Heart left ventricle (tissue), 16 donors: Measurements from ENCODE around the gene ITGA11. TPM values are rescaled to one million over a fixed set of nuclear protein-coding genes. Genes with fewer than 3 reads are reported as not detected.

Experiments
- ATAC-seq, 4 donors: fragments of 200-7000 bp; cut with Tn5 transposase; one replicate each; pipeline ENCODE4 v1.9.1; 2020 to 2022; ENCODE audit warnings: moderate library complexity in 4 of 4, mild to moderate bottlenecking in 3 of 4, moderate number of reproducible peaks in 1 of 4
- DNase-seq, 5 donors: peaks; one replicate each; pipeline ENCODE4 v3.0.0-alpha.2; 2020
- H3K27ac ChIP-seq, 12 donors: fragments of 200-600 bp; sonication (generic) in 4 of 12; one replicate each; pipeline versions ENCODE4 v1.5.0 to v1.8.0; 2016 to 2022; ENCODE audit warnings: mild to moderate bottlenecking in 2 of 12
- H3K27me3 ChIP-seq, 9 donors: fragments of 200-600 bp; sonication (generic) in 2 of 9; one replicate each; pipeline versions ENCODE4 v1.5.1 to v1.8.0; 2016 to 2022; ENCODE audit warnings: mild to moderate bottlenecking in 3 of 9
- H3K36me3 ChIP-seq, 9 donors: fragments of 200-600 bp; sonication (generic) in 2 of 9; one replicate each; pipeline versions ENCODE4 v1.5.0 to v1.8.0; 2018 to 2022; ENCODE audit warnings: mild to moderate bottlenecking in 2 of 9
- H3K4me1 ChIP-seq, 12 donors: fragments of 200-600 bp; sonication (generic) in 4 of 12; one replicate each; pipeline versions ENCODE4 v1.5.0 to v1.8.0; 2016 to 2022; ENCODE audit warnings: mild to moderate bottlenecking in 3 of 12
- H3K4me3 ChIP-seq, 12 donors: fragments of 200-600 bp; sonication (generic) in 4 of 12; one replicate each; pipeline versions ENCODE4 v1.5.0 to v1.8.0; 2017 to 2022; ENCODE audit warnings: mild to moderate bottlenecking in 9 of 12, moderate library complexity in 4 of 12
- H3K9me3 ChIP-seq, 12 donors: fragments of 200-600 bp; sonication (generic) in 4 of 12; one replicate each; pipeline versions ENCODE4 v1.5.0 to v1.8.0; 2016 to 2022; ENCODE audit warnings: mild to moderate bottlenecking in 1 of 12
- POLR2A ChIP-seq, 2 donors: fragments of 450-650 bp; IDR thresholded peaks; one replicate each; pipeline ENCODE4 v1.6.1; 2017; ENCODE audit warnings: antibody characterized with exemption in 2 of 2, mild to moderate bottlenecking in 2 of 2, moderate library complexity in 2 of 2
- WGBS, 4 donors: extraction: QIAGEN DNeasy Blood & Tissue Kit in 2 of 4; methylation state at CpG; one replicate each; pipeline versions ENCODE4 v1.1.5 to v1.1.7; 2013 to 2018; 5-methylcytosine and 5-hydroxymethylcytosine counted together
- intact Hi-C, 10 donors: fragments of 100-400 bp; cut with DNase I; formaldehyde crosslinking; loops; one replicate each; pipeline versions ENCODE4 v1.11.1 to v1.14.2; 2022
- polyA plus RNA-seq, 2 donors: library from polyadenylated mRNA; stranded (reverse); fragments of 200-250 nt; gene quantifications; one replicate each; pipeline ENCODE4 v1.2.3, GENCODE V29; 2013
- total RNA-seq, 9 donors: library from RNA; depleted of rRNA in 2 of 9; stranded (reverse); fragments of >200 nt in 2 of 9; fragmentation: NEBNext Ultra II Directional in 3 of 9; extraction: Animal tissue kit (Norgen Biotek cat#: 25700) in 3 of 9; gene quantifications; one replicate each; pipeline versions ENCODE4 v1.1.0 to v1.2.4, GENCODE V29; 2016 to 2023
- TF ChIP-seq, protein P1 (sequence below), 12 donors: fragments of 200-600 bp; sonication (generic) in 4 of 12; IDR thresholded peaks; one replicate each; pipeline versions ENCODE4 v1.5.0 to v1.8.0; 2018 to 2022; ENCODE audit warnings: antibody characterized with exemption in 12 of 12, mild to moderate bottlenecking in 5 of 12
- donor health status: ischemic (EF 13 %, LVEDD 7.1; RV severe dilation, severe dysfunction).
- donor health status: healthy with polysubstance abuse.
- donor health status: DM: no; HTN: yes; CAD: no.
- donor health status: DM: no; HTN: no; CAD: no.
- donor health status: ischemic (EF 25% LVEDD 6.9; RV normal size, moderate dysfunction).
- donor health status: ischemic (EF 25% LVEDD 5.7; RV mildly dilated, moderate dysfunction).
- donor health status: healthy.
- donor health status: DM: yes; HTN: yes; CAD: no.
- donor health status: ischemic (EF 35%, LVEDD 5.7; RV mildly dilated, moderate dysfunction).
- donor health status: nonischemic (EF 11% LVEDD 7.7; RV severe dilation, severe dysfunction).
- donor health status: DM: yes; HTN: yes; CAD: no.
- donor health status: PGD.
- donor health status: ischemic (EF 29% LVEDD 5.4; RV normal size, mild dysfunction).
- donor health status: nonischemic (EF 23%, LVEDD 6.1; RV moderate dilation, normal function).

The ITGA11 gene
- total and polyA plus RNA-seq, 11 donors = 2.1 to 35.5 (median 12.1) TPM

DNA sequence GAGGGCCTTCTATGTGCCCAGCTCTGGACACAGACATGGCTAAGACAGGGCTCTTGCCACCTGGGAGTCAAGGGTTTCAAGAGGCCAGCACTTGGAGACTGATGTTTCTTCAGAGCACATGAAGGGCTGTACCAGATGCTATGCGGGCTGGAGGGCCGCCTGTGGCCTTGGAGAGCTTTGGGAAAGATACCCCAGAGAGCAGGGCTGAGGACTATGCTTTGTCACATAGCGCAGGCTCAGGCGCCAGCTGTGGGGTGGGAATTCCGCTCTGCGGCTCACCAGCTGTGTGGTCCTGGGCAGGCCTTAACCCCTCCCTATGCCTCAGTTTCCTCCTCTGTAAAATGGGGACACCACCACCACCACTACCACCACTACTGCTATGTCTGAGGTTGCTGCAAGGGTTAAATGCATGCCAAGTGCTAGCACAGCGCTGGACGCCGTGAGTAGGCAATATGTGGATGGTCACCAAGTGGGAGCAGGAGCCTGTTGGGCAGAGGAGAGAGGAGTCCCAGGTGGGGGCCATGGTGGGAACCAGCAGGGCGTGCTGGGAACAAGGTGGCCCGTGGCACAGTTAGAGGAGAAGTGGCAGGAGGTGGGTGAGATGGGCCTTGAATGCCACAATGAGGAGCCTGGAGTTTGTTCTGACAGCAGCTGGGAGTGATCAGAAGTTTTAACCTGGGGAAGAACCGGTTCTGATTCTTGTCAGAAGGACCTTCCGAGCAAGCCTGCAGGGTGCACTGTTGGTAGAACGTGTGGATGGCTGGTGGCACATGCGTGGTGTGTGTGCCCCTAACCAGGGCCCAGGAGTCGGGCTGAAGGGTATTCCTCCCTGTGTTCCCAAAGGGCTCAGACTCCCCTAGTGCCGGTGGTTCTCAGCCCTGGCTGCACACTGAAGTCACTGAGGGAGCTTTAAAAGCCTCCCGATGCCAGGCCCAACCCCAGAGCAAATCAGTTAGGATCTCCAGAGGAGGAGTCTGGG is 112.7 kb downstream of the ITGA11 start:
- intact Hi-C loops = loop anchor here in 4 of 10 donors (5.0 to 10.0 kb wide), 4 partner anchors 46 to 236 kb away; no protein-coding TSS in a partner anchor
- H3K4me3 ChIP-seq = no peak overlapping the region
- TF ChIP-seq, protein P1, sequence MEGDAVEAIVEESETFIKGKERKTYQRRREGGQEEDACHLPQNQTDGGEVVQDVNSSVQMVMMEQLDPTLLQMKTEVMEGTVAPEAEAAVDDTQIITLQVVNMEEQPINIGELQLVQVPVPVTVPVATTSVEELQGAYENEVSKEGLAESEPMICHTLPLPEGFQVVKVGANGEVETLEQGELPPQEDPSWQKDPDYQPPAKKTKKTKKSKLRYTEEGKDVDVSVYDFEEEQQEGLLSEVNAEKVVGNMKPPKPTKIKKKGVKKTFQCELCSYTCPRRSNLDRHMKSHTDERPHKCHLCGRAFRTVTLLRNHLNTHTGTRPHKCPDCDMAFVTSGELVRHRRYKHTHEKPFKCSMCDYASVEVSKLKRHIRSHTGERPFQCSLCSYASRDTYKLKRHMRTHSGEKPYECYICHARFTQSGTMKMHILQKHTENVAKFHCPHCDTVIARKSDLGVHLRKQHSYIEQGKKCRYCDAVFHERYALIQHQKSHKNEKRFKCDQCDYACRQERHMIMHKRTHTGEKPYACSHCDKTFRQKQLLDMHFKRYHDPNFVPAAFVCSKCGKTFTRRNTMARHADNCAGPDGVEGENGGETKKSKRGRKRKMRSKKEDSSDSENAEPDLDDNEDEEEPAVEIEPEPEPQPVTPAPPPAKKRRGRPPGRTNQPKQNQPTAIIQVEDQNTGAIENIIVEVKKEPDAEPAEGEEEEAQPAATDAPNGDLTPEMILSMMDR (IDR thresholded peaks at IDR 0.05) = no peak
- no peak for TF ChIP-seq POLR2A (IDR thresholded peaks at IDR 0.05)
- ATAC-seq (no peak), DNase-seq (peak in 1 of 5 donors; percentile 11)
- H3K4me1 ChIP-seq = peaks cover 0 to 15% (median 4%) of the 10 kb centered on the region in 12 donors
- 88 to 94% (median 91%) methylated on average over 17 to 18 of the region's 18 CpGs for WGBS, 4 donors
- H3K27me3 ChIP-seq = no peaks in the 10 kb centered on the region
- peaks cover 0 to 38% (median 0%) of the 10 kb centered on the region in 9 donors for H3K36me3 ChIP-seq
- no peaks in the 10 kb centered on the region for H3K9me3 ChIP-seq
- no peak overlapping the region for H3K27ac ChIP-seq

DNA sequence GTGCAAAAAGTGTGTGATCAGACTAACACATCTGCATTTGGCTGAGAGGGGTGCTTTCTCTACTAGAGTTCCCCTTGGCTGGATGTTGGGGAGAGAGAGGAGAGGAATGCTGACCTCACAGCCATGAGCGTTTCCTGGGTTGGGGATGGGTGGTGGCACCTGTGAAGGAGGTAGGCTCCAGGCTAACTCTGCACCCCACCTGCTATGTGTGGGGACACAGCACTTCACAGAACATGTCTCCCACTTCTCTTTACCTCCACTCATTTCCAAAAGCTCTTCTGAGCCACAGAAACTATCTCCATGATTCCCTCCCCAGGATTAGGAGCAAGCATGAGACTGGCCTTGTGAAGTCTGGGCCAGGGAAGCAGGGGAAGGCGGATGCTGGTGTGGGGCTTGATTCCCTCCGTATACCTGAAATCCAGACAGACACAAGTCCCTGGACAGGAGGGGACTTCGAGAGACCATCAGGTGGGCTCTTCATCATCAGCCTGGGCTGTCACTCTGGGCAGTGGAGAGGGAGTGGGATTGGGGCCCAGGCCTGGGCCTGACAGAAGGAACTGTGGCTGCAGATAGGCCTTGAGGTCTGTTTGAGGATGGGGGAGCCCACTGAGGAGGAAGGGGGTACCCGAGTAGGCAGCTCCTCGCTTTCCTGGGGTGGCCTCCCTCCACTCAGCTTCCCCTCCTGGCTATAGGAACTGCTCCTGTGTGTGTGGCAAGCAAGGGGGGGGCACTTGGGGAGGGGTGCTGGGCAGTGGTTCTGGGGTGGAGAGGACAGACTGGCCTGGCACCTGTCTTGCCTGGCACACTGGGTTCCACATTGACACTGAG is 113.7 kb downstream of the ITGA11 start:
- ATAC-seq = no peak
- no peak for DNase-seq

DNA sequence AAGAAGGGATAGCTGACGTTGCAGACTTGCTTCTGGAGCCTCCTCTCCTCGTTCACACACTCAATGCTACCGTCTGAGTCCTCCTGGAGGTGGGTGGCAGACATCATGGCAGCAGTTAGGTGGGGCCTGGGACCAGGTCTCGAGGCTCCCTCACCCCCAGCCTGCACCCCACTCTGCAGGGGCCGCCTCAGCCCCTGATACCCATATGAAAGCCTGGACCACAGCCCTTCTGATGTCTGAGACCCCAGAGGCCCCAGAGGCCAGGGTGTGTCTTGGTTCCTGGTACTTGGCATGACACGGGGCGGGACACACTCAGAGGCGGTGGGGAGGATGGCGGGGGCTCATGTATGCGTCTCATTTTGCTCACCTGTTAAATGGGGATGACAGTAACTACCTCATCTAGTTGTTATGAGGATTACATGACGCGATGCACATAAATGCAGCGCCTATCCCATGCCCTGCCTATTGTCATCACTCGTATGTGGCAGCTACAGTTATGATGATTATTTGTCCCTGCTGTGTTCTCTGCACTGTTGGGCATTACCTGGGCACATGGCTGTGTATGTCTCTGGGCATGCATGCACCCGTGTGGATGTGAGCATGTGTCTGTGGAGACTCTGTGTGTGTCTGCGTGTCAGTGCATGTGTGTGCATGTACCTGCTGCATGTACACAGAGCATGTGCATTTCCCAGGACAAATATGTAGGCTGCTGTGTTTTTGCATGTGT is 114.5 kb downstream of the ITGA11 start:
- WGBS, 4 donors = 91 to 96% (median 94%) methylated on average over 15 to 16 of the region's 16 CpGs
- H3K36me3 ChIP-seq = peaks cover 0 to 38% (median 0%) of the 10 kb centered on the region in 9 donors
- no peaks in the 10 kb centered on the region for H3K9me3 ChIP-seq
- intact Hi-C loops = loop anchor here in 4 of 10 donors (5.0 to 10.0 kb wide), 4 partner anchors 47 to 237 kb away; no protein-coding TSS in a partner anchor
- no peak overlapping the region for H3K27ac ChIP-seq
- no peak for DNase-seq
- H3K4me3 ChIP-seq = no peak overlapping the region
- H3K27me3 ChIP-seq = no peaks in the 10 kb centered on the region
- peaks cover 0 to 15% (median 4%) of the 10 kb centered on the region in 12 donors for H3K4me1 ChIP-seq
- TF ChIP-seq, protein P1 (IDR thresholded peaks at IDR 0.05) = no peak
- TF ChIP-seq POLR2A (IDR thresholded peaks at IDR 0.05) = no peak
- no peak for ATAC-seq

More for the DNA sequence above, 113.7 kb downstream of the ITGA11 start:
- H3K4me3 ChIP-seq = no peak overlapping the region
- no peaks in the 10 kb centered on the region for H3K27me3 ChIP-seq
- H3K36me3 ChIP-seq = peaks cover 0 to 38% (median 0%) of the 10 kb centered on the region in 9 donors
- intact Hi-C loops = loop anchor here in 4 of 10 donors (5.0 to 10.0 kb wide), 4 partner anchors 47 to 237 kb away; no protein-coding TSS in a partner anchor
- TF ChIP-seq POLR2A (IDR thresholded peaks at IDR 0.05) = no peak
- TF ChIP-seq, protein P1 (IDR thresholded peaks at IDR 0.05) = no peak
- no peak overlapping the region for H3K27ac ChIP-seq
- 93 to 97% (median 95%) methylated on average over 5 to 6 of the region's 6 CpGs for WGBS, 4 donors
- H3K9me3 ChIP-seq = no peaks in the 10 kb centered on the region
- peaks cover 0 to 15% (median 4%) of the 10 kb centered on the region in 12 donors for H3K4me1 ChIP-seq
